ENCODE data around the gene SLC3A2.
"Not testable (repeated sequence)": the region's sequence is repeated elsewhere in the genome, so short reads cannot be mapped to it uniquely, and the experiment has no call there.

The SLC3A2 gene

DNA sequence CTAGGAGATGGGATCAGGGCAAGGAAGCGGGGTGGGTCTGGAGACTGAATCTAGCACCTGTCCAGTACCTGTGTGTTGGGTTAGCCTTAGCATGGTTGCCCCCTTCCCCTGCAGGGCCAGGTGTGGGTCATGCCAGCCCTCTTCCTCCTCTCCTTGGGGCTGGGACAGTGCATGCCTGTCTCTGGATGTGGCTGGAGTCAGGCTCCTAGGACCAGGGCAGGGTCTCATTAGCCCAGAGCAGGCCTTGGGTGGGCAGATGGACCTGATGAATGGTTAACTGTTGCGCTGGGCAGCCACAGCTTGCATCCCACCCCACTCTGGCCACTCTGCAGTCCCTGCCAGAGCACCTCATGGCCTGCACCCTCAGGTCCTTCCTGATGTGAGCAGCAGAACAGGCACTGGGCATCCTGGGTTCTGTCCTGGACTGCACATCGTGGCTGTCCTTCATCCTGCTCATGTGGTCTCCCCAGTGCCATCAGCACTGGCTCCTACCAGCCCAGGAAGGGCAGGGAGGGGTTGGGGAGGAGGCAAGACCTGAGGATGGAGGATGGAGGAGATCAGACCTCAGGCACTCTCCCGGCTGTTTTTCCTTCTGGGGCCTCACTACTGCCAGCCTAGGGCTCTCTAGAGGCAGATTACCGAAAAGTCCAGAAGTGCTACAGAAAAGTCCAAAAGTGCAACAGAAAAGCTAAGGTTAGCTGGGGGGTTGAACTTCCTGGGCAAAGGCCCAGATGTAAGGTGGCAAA lies 53.2 kb downstream of the SLC3A2 start:
- DNase-seq = no peak

DNA sequence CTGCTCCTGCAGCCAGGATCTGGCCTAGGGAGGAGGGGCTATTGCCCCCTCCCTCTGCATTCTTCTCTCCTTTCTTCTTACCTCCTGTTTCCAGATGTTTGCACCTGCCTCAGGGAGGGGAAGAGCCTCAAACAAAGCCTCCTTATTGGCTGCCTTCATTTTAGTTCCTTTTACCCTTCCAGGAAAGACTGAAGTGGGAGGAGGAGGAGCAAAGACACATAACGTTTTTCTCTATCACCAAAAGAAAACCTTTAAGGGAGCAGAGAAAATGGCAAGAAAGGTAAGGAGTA lies 53.7 kb downstream of the SLC3A2 start:
- no peak for DNase-seq

DNA sequence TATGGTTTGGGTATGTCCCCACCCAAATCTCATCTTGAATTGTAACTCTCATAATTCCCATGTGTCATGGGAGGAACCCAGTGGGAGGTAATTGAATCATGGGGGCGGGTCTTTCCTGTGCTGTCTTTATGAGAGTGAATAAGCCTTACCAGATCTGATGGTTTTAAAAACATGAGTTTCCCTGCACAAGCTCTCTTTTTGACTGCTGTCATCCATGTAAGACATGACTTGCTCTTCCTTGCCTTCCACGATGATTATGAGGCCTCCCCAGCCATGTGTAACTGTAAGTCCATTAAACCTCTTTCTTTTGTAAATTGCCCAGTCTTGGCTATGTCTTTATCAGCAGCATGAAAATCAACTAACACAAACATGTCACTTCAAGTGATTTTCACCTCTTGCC lies 56.8 kb downstream of the SLC3A2 start:
- DNase-seq = not testable (repeated sequence)
